ENCODE measurements around the gene ZNF581. TPM values are rescaled to one million over a fixed set of nuclear protein-coding genes. Genes with fewer than 3 reads are reported as not detected.

ZNF581 gene
- total RNA-seq, 2 donors from 2014 or later, result 47.2 to 48.7 TPM

GRCh38 chr19:55683449-55684261 is 40.2 kb downstream of the ZNF581 start:
- no peak for TF ChIP-seq CTCF (conservative IDR thresholded peaks at IDR 0.05)
- peak overlapping the region; percentile 96 for H3K27ac Mint-ChIP-seq
- no peak overlapping the region for H3K27ac ChIP-seq (ENCODE audit: low read depth, low read length)

GRCh38 chr19:55684946-55685681 is 41.7 kb downstream of the ZNF581 start:
- no peak for TF ChIP-seq CTCF (conservative IDR thresholded peaks at IDR 0.05)
- H3K4me1 Mint-ChIP-seq, result peaks cover 13% of the 10 kb centered on the region
- H3K4me3 Mint-ChIP-seq, result no peak overlapping the region
- Histone ChIP-seq H3K4me3 (ENCODE audit: low read length) (no peak overlapping the region), H3K9me3 (ENCODE audit: control insufficient read depth, low read length) (no peaks in the 10 kb centered on the region), H3K27me3 (ENCODE audit: control insufficient read depth, insufficient read depth, low read length, poor library complexity, severe bottlenecking) (no peaks in the 10 kb centered on the region), H3K27ac (ENCODE audit: low read depth, low read length) (no peak overlapping the region), H3K36me3 (ENCODE audit: control insufficient read depth, insufficient read depth, low read length) (peaks cover 48% of the 10 kb centered on the region), H3K9ac (ENCODE audit: extremely low read depth, low read length, poor library complexity, severe bottlenecking) (no peak overlapping the region), H3K4me1 (ENCODE audit: control insufficient read depth, insufficient read depth, low read length) (peaks cover 12% of the 10 kb centered on the region)
- no peaks in the 10 kb centered on the region for H3K9me3 Mint-ChIP-seq
- H3K27ac Mint-ChIP-seq, result no peak overlapping the region
- H3K27me3 Mint-ChIP-seq (ENCODE audit: insufficient read depth), result no peaks in the 10 kb centered on the region
- H3K36me3 Mint-ChIP-seq (ENCODE audit: low read depth), result peaks cover 44% of the 10 kb centered on the region
- no peak for DNase-seq
- WGBS, 2 experiments (ENCODE audit: insufficient coverage in 1 of 2, insufficient read length in 1 of 2), result 96% methylated on average over 56 to 60 of the region's 60 CpGs

More at GRCh38 chr19:55683449-55684261, 40.2 kb downstream of the ZNF581 start:
- H3K4me3 Mint-ChIP-seq, result peak overlapping the region; percentile 34
- Histone ChIP-seq H3K27me3 (ENCODE audit: control insufficient read depth, insufficient read depth, low read length, poor library complexity, severe bottlenecking) (no peaks in the 10 kb centered on the region), H3K4me3 (ENCODE audit: low read length) (peak overlapping the region; percentile 1), H3K36me3 (ENCODE audit: control insufficient read depth, insufficient read depth, low read length) (peaks cover 57% of the 10 kb centered on the region), H3K9ac (ENCODE audit: extremely low read depth, low read length, poor library complexity, severe bottlenecking) (no peak overlapping the region), H3K4me1 (ENCODE audit: control insufficient read depth, insufficient read depth, low read length) (peaks cover 12% of the 10 kb centered on the region), H3K9me3 (ENCODE audit: control insufficient read depth, low read length) (no peaks in the 10 kb centered on the region)
- WGBS, 2 experiments (ENCODE audit: insufficient coverage in 1 of 2, insufficient read length in 1 of 2), result 91 to 97% methylated on average over 21 to 22 of the region's 22 CpGs
- no peaks in the 10 kb centered on the region for H3K9me3 Mint-ChIP-seq
- peaks cover 13% of the 10 kb centered on the region for H3K4me1 Mint-ChIP-seq
- H3K36me3 Mint-ChIP-seq (ENCODE audit: low read depth), result peaks cover 50% of the 10 kb centered on the region
- DNase-seq, result no peak
- H3K27me3 Mint-ChIP-seq (ENCODE audit: insufficient read depth), result no peaks in the 10 kb centered on the region

GRCh38 chr19:55685776-55686175 is 42.3 kb downstream of the ZNF581 start:
- TF ChIP-seq CTCF (conservative IDR thresholded peaks at IDR 0.05), result no peak
- H3K4me1 ChIP-seq (ENCODE audit: control insufficient read depth, insufficient read depth, low read length), result peaks cover 12% of the 10 kb centered on the region
- 95 to 100% methylated on average over 1 to 6 of the region's 6 CpGs for WGBS, 2 experiments (ENCODE audit: insufficient coverage in 1 of 2, insufficient read length in 1 of 2)
- Mint-ChIP-seq H3K9me3 (no peaks in the 10 kb centered on the region), H3K36me3 (ENCODE audit: low read depth) (peaks cover 38% of the 10 kb centered on the region), H3K4me3 (no peak overlapping the region), H3K27me3 (ENCODE audit: insufficient read depth) (no peaks in the 10 kb centered on the region), H3K27ac (no peak overlapping the region), H3K4me1 (peaks cover 13% of the 10 kb centered on the region)
- no peak overlapping the region for H3K27ac ChIP-seq (ENCODE audit: low read depth, low read length)
- H3K4me3 ChIP-seq (ENCODE audit: low read length), result no peak overlapping the region
- no peaks in the 10 kb centered on the region for H3K9me3 ChIP-seq (ENCODE audit: control insufficient read depth, low read length)
- no peak for DNase-seq
- no peaks in the 10 kb centered on the region for H3K27me3 ChIP-seq (ENCODE audit: control insufficient read depth, insufficient read depth, low read length, poor library complexity, severe bottlenecking)
- no peak overlapping the region for H3K9ac ChIP-seq (ENCODE audit: extremely low read depth, low read length, poor library complexity, severe bottlenecking)
- H3K36me3 ChIP-seq (ENCODE audit: control insufficient read depth, insufficient read depth, low read length), result peaks cover 41% of the 10 kb centered on the region

All from endodermal cell (in vitro differentiated cells).